GM19193 (cell line): Measurements from ENCODE around the gene RBM26.

Source experiments
- POLR2A ChIP-seq: IDR thresholded peaks from 4 replicates; pipeline ENCODE4 v1.6.1; 2011; ENCODE audit not compliant: insufficient read depth, insufficient read length; ENCODE audit errors: extremely low read depth

RBM26 gene

GRCh38 chr13:79405831-79406596 is at the start of gene RBM26:
RBM26 (minus strand) TSS chr13:79406255; CDS start chr13:79405774, 481 bp downstream.
- peak; percentile 89 for TF ChIP-seq POLR2A

GRCh38 chr13:79455331-79455730 is 49.3 kb upstream of the RBM26 start:
- no peak for TF ChIP-seq POLR2A

- TF ChIP-seq POLR2A = no peak
These were observed 46.3 kb upstream of the RBM26 start for GRCh38 chr13:79452239-79452913.

- TF ChIP-seq POLR2A = no peak
These were observed 45.5 kb upstream of the RBM26 start for GRCh38 chr13:79451500-79451962.

- TF ChIP-seq POLR2A = no peak
These were observed 44.1 kb upstream of the RBM26 start for GRCh38 chr13:79450110-79450509.

- no peak for TF ChIP-seq POLR2A
These were observed 42.4 kb upstream of the RBM26 start for GRCh38 chr13:79448413-79448812.

GRCh38 chr13:79447741-79448140 is 41.7 kb upstream of the RBM26 start:
- TF ChIP-seq POLR2A = no peak

- no peak for TF ChIP-seq POLR2A
These were observed 41.1 kb upstream of the RBM26 start for GRCh38 chr13:79447141-79447540.

GRCh38 chr13:79445968-79446645 is 40.1 kb upstream of the RBM26 start:
- TF ChIP-seq POLR2A = no peak

- no peak for TF ChIP-seq POLR2A
These were observed 36.7 kb upstream of the RBM26 start for GRCh38 chr13:79442706-79443105.

GRCh38 chr13:79442221-79442620 is 36.2 kb upstream of the RBM26 start:
- no peak for TF ChIP-seq POLR2A

- no peak for TF ChIP-seq POLR2A
These were observed 35.0 kb upstream of the RBM26 start for GRCh38 chr13:79440958-79441528.

- no peak for TF ChIP-seq POLR2A
These were observed 33.2 kb upstream of the RBM26 start for GRCh38 chr13:79439275-79439674.

- no peak for TF ChIP-seq POLR2A
These were observed 29.5 kb upstream of the RBM26 start for GRCh38 chr13:79435561-79435990.

GRCh38 chr13:79434556-79434955 is 28.5 kb upstream of the RBM26 start:
- no peak for TF ChIP-seq POLR2A
